ENCODE measurements around the gene NR5A2.

The NR5A2 gene

GRCh38 chr1:200107004-200107470 is 79.5 kb downstream of the NR5A2 start:
- in situ Hi-C loops (cut with HindIII; ENCODE audit: low sequenced_read_pairs) = no loop called here
- H3K4me3 ChIP-seq (ENCODE audit: low read depth, low read length) = no peak overlapping the region
- DNase-seq (ENCODE audit: low read depth) = no peak
- TF ChIP-seq CTCF (IDR thresholded peaks at IDR 0.05; ENCODE audit: low read depth, low read length, missing control alignments) = no peak

GRCh38 chr1:200108659-200109058 is 81.1 kb downstream of the NR5A2 start:
- no peak overlapping the region for H3K4me3 ChIP-seq (ENCODE audit: low read depth, low read length)
- DNase-seq (ENCODE audit: low read depth) = no peak
- TF ChIP-seq CTCF (IDR thresholded peaks at IDR 0.05; ENCODE audit: low read depth, low read length, missing control alignments) = no peak
- in situ Hi-C loops (cut with HindIII; ENCODE audit: low sequenced_read_pairs) = no loop called here

GRCh38 chr1:200112290-200112689 is 84.8 kb downstream of the NR5A2 start:
- TF ChIP-seq CTCF (IDR thresholded peaks at IDR 0.05; ENCODE audit: low read depth, low read length, missing control alignments) = no peak
- no peak for DNase-seq (ENCODE audit: low read depth)
- H3K4me3 ChIP-seq (ENCODE audit: low read depth, low read length) = no peak overlapping the region
- in situ Hi-C loops (cut with HindIII; ENCODE audit: low sequenced_read_pairs) = no loop called here

GRCh38 chr1:200115532-200115931 is 88.0 kb downstream of the NR5A2 start:
- in situ Hi-C loops (cut with HindIII; ENCODE audit: low sequenced_read_pairs) = no loop called here
- TF ChIP-seq CTCF (IDR thresholded peaks at IDR 0.05; ENCODE audit: low read depth, low read length, missing control alignments) = no peak
- H3K4me3 ChIP-seq (ENCODE audit: low read depth, low read length) = no peak overlapping the region
- no peak for DNase-seq (ENCODE audit: low read depth)

- in situ Hi-C loops (cut with HindIII; ENCODE audit: low sequenced_read_pairs) = no loop called here
- no peak for DNase-seq (ENCODE audit: low read depth)
- no peak overlapping the region for H3K4me3 ChIP-seq (ENCODE audit: low read depth, low read length)
- TF ChIP-seq CTCF (IDR thresholded peaks at IDR 0.05; ENCODE audit: low read depth, low read length, missing control alignments) = no peak
Measured at GRCh38 chr1:200116324-200116723, 88.8 kb downstream of the NR5A2 start.

- no peak overlapping the region for H3K4me3 ChIP-seq (ENCODE audit: low read depth, low read length)
- DNase-seq (ENCODE audit: low read depth) = no peak
- no peak for TF ChIP-seq CTCF (IDR thresholded peaks at IDR 0.05; ENCODE audit: low read depth, low read length, missing control alignments)
- in situ Hi-C loops (cut with HindIII; ENCODE audit: low sequenced_read_pairs) = no loop called here
Measured at GRCh38 chr1:200118779-200119505, 91.4 kb downstream of the NR5A2 start.
